HL-60 (cell line): ENCODE measurements around the gene MAP4K2.

Experiments used
- POLR2AphosphoS5 ChIP-seq: IDR thresholded peaks from 2 replicates; pipeline ENCODE4 v1.6.1; 2012; ENCODE audit warnings: low read depth
- TF ChIP-seq, protein P1 (sequence below): IDR thresholded peaks from one replicate; pipeline ENCODE4 v1.5.1; 2011; ENCODE audit warnings: low read length, control low read depth, inconsistent platforms; ENCODE audit not compliant: insufficient read depth

- TF ChIP-seq, protein P1, sequence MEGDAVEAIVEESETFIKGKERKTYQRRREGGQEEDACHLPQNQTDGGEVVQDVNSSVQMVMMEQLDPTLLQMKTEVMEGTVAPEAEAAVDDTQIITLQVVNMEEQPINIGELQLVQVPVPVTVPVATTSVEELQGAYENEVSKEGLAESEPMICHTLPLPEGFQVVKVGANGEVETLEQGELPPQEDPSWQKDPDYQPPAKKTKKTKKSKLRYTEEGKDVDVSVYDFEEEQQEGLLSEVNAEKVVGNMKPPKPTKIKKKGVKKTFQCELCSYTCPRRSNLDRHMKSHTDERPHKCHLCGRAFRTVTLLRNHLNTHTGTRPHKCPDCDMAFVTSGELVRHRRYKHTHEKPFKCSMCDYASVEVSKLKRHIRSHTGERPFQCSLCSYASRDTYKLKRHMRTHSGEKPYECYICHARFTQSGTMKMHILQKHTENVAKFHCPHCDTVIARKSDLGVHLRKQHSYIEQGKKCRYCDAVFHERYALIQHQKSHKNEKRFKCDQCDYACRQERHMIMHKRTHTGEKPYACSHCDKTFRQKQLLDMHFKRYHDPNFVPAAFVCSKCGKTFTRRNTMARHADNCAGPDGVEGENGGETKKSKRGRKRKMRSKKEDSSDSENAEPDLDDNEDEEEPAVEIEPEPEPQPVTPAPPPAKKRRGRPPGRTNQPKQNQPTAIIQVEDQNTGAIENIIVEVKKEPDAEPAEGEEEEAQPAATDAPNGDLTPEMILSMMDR, result no peak
- no peak for TF ChIP-seq POLR2AphosphoS5
These were observed 39.3 kb upstream of the MAP4K2 start for GRCh38 chr11:64842366-64842759.
